ENCODE results near the gene POFUT2. TPM values are rescaled to one million over a fixed set of nuclear protein-coding genes. Genes with fewer than 3 reads are reported as not detected.

The POFUT2 gene
- total and polyA plus RNA-seq, 12 donors: 13.1 to 68.9 (median 32.9) TPM

- intact Hi-C loops (cut with DNase I): no loop called here
- TF ChIP-seq POLR2A (IDR thresholded peaks at IDR 0.05) (no peak), CTCF (IDR thresholded peaks at IDR 0.05) (no peak)
- Histone ChIP-seq H3K36me3 (replicated peaks in 1 of 2) (no peaks in the 10 kb centered on the region), H3K4me3 (no peak overlapping the region), H3K27ac (no peak overlapping the region), H3K9me3 (replicated peaks in 1 of 3) (no peaks in the 10 kb centered on the region), H3K4me1 (replicated peaks in 1 of 2) (no peaks in the 10 kb centered on the region), H3K27me3 (no peaks in the 10 kb centered on the region)
- WGBS, 4 donors: 91 to 96% (median 94%) methylated on average over 18 of the region's 18 CpGs
- DNase-seq: peak in 2 of 7 donors; percentile 3 to 5
These were observed 43.2 kb upstream of the POFUT2 start for GRCh38 chr21:45330851-45331261.

GRCh38 chr21:45330075-45330781 lies 42.5 kb upstream of the POFUT2 start:
- peak in 2 of 7 donors; percentile 22 to 24 for DNase-seq
- H3K36me3 ChIP-seq (replicated peaks in 1 of 2): no peaks in the 10 kb centered on the region
- no peaks in the 10 kb centered on the region for H3K4me1 ChIP-seq (replicated peaks in 1 of 2)
- TF ChIP-seq POLR2A (IDR thresholded peaks at IDR 0.05) (no peak), CTCF (IDR thresholded peaks at IDR 0.05) (no peak)
- H3K9me3 ChIP-seq (replicated peaks in 1 of 3): no peaks in the 10 kb centered on the region
- no peaks in the 10 kb centered on the region for H3K27me3 ChIP-seq
- 47 to 53% (median 51%) methylated on average over 4 to 15 of the region's 15 CpGs for WGBS, 4 donors
- peak overlapping the region in 1 of 5 donors; percentile 71 for H3K27ac ChIP-seq
- intact Hi-C loops (cut with DNase I): no loop called here
- no peak overlapping the region for H3K4me3 ChIP-seq

GRCh38 chr21:45329261-45330074 lies 41.8 kb upstream of the POFUT2 start:
- H3K27ac ChIP-seq: peak overlapping the region in 1 of 5 donors; percentile 71
- intact Hi-C loops (cut with DNase I): no loop called here
- DNase-seq: peak in 2 of 7 donors; percentile 7 to 14
- H3K27me3 ChIP-seq: no peaks in the 10 kb centered on the region
- no peaks in the 10 kb centered on the region for H3K36me3 ChIP-seq (replicated peaks in 1 of 2)
- no peak overlapping the region for H3K4me3 ChIP-seq
- 85 to 90% (median 87%) methylated on average over 15 to 30 of the region's 30 CpGs for WGBS, 4 donors
- TF ChIP-seq POLR2A (IDR thresholded peaks at IDR 0.05) (no peak), CTCF (IDR thresholded peaks at IDR 0.05) (no peak)
- H3K4me1 ChIP-seq (replicated peaks in 1 of 2): no peaks in the 10 kb centered on the region
- no peaks in the 10 kb centered on the region for H3K9me3 ChIP-seq (replicated peaks in 1 of 3)

Measured in adrenal gland (tissue), 12 donors.